Transverse colon (tissue), 4 donors: ENCODE measurements around the gene RELN.

Experiments used
- CTCF ChIP-seq, 5 experiments: fragments of 200-600 bp in 3 of 5; fragments of 450-650 bp in 2 of 5; sonication (generic) in 3 of 5; IDR thresholded peaks; 1 replicate in 2 of 5; 2 replicates in 3 of 5; pipeline ENCODE4 v1.5.1; 2016 to 2017; ENCODE audit warnings: antibody characterized with exemption in 5 of 5, inconsistent platforms in 3 of 5, mild to moderate bottlenecking in 2 of 5, moderate library complexity in 1 of 5
- EP300 ChIP-seq: sonication (generic); formaldehyde crosslinking; IDR thresholded peaks from one replicate; pipeline ENCODE4 v1.6.1; 2017; ENCODE audit warnings: antibody characterized with exemption, low read depth
- POLR2A ChIP-seq: fragments of 450-650 bp; IDR thresholded peaks from one replicate; pipeline ENCODE4 v1.6.1; 2016; ENCODE audit warnings: antibody characterized with exemption, mild to moderate bottlenecking, moderate library complexity
- POLR2AphosphoS5 ChIP-seq, 3 donors: sonication (generic); formaldehyde crosslinking; IDR thresholded peaks; one replicate each; pipeline ENCODE4 v1.6.1; 2016; ENCODE audit warnings: antibody characterized with exemption in 3 of 3

- TF ChIP-seq CTCF (IDR thresholded peaks at IDR 0.05) (no peak), POLR2AphosphoS5 (IDR thresholded peaks at IDR 0.05) (no peak), POLR2A (no peak), EP300 (no peak)
These were observed 286.5 kb downstream of the RELN start for GRCh38 chr7:103702982-103703381.
